NCI-H524 treated with DMSO at 0.1 percent for 48 hours (cell line): ENCODE results near the gene PXMP2.

ENCODE experiments used
- DNase-seq: peaks from one replicate; lab custom pipeline; 2025; lab: John Stamatoyannopoulos, UW

Gene PXMP2

DNA sequence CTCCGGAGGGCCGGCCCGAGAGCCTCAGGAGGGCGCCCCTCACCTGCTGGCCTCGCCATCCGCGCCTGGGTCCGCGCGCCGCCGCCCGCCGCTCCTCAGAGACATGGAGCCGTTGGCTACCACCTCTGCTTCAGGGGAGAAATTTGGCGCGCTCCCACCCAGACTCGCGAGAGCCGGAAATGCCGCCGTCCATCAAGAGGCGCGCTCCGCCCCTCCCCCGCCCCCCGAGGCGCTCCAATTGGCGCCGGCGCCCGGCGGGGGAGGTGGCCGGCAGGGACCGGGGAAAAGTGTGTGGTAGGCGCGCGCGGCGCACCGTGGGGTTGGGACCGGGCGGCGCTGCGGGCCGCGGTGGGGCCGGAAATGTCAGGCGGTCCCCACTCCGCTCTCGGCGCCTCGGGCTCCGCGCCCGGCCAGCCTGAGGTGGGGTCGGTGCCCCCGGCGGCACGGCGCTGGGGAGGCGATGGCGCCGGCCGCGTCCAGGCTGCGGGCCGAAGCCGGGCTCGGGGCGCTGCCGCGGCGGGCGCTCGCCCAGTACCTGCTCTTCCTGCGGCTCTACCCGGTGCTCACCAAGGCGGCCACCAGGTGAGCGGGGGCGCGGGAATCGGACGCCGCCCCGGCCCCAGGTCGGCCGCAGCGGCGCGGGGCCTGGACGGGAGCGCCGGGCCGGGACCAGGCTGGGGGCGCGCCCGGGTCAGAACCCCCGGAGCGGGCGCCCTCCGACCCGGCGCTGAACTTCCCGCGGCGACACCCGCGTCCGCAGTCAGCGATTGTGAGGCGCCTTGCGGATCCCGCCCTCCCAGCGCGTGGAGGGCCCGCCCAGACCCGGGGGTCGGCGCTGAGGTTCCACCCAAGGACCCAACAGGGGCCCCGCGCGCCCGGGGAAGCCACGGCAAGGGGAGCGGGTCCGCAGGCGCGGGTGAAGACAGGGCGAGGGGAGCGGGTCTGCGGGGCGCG, at the start of gene PXMP2, which contains the start of gene POLE:
Gene PXMP2 (plus strand): TSS at position 377 of the 954 bp plus-strand sequence. CDS start 84 bp downstream, at position 461.
Gene POLE (minus strand): TSS at position 132 of the 954 bp plus-strand sequence. CDS start 27 bp downstream, at position 105.
- DNase-seq: peak; percentile 31

- DNase-seq: no peak
These were observed 49.6 kb upstream of the PXMP2 start for GRCh38 chr12:132637811-132638210.

DNA sequence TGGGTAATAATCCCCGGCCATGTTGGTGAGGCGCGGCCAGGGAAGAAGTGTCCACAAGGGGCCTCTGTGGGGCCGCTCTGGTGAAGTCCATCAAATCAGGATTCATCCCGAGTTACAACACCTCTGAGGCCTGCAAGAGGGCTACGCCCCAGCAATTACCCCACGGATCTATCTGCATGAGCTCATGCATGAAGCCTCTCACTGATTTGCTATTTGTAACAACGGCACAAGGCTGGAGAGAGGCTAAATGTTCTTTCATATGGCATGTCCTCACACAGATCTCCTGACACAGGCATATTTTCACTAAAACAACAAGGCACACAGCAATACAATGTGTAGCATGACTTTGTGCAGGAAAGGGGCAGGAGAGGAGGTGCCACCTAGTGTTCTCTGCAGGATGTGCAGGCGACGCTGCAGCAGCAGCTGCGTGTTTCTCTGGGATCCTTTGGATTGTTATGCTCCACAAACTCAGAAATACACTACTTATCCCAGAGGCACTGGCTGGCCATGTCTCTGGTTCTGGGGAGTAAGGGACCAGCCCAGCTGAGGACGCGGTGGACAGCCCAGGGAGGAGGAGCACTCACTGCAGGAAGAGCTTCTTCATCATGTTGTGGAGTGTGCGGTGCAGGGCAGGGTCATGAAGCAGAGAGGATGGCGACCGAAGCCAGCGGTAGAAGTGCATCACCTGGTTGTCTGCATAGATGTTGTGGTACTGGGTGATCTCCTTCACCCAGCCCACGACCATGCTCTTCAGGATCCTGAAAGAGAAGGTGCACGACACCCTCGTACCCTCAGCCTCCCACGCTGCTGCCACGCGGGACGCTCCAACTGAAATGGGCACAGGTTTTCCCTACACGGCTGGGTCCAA, 48.6 kb upstream of the PXMP2 start:
- no peak for DNase-seq

DNA sequence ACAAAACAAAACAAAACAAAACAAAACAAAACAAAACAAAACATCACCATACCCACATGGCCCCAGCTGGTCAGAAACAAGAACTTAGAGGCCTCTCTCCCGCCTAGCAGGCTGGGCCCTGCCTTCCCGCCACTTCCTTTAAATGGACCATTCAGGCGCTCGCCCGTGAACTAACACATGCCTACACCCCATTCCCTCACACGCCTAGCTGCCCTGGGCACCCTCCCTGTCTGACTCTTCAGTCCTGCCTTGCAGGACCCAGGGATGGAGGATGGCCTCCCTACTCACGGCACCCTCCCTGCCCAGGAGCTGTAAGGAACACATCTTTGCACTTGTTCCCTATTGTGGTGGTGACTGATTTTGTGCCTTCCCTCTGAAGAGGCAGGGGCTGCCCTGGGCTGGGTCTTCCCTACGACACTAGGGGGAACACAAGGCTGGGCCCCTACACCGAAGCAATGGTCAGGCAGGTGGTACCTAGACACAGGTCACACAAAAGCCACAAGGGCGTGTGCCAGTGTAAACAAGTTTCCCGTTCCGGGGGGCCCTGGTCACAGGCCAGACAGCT, 47.3 kb upstream of the PXMP2 start:
- no peak for DNase-seq

DNA sequence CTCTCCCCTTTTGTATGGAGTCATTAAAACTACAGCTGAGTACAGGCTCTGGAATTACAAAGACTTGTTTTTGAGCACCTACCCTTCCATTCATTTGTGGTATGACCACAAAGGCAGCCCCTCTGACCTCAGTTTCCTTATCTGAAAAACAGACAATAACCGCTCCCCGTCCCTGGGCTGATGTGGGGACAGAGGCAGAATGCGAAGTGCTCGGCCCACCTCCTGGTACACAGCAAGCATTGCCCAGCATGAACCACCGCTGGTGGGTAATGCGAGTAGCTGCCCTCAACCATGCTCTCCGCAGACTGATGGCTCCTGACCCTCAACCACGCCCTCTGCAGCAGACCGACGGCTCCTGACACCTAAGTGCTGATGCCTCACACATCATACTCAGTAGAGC, 46.5 kb upstream of the PXMP2 start:
- DNase-seq: no peak

DNA sequence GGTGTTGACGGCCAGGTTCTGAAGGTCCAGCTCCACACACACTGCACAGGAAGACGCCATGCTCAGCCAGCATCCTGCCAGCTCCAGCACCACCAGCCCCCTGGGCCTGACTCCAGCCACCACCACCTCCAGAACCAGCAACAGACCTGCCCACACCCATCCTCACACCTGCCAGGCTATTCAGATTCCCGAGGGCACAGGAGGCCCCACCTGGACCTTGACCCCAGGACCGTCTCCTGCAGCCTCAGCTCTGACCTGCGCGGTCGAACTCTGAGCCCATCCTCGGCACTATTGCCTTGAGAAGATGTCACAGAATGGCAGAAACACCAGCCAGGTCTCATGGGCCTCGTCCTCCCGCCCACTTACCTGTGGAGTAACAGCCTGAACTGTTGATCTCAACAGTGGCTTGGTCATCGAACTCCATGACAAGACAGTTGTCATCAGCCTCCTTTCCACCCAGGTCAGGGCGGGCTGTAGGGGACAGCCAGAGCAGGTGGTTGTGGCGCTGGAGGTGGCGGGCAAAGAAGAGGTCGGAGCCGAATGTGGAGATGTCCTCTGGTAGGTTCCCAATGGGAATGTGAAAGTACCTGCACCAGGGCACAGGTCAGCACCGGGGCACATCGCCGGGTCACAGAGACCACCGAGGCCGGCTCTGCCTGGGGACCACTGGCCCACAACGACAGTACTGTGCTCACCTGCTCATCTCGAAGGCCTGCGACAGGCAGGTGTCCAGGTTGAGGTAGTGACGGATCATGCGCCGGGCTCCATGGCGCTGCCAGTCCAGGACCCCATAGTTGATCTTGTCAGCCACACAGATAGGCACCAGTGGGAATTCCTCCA, 45.4 kb upstream of the PXMP2 start:
- no peak for DNase-seq

GRCh38 chr12:132642846-132643835, 44.2 kb upstream of the PXMP2 start:
- DNase-seq: no peak

- no peak for DNase-seq
These were observed 40.5 kb upstream of the PXMP2 start for GRCh38 chr12:132646850-132647249.

- DNase-seq: no peak
These were observed 39.5 kb upstream of the PXMP2 start for GRCh38 chr12:132647858-132648257.

- no peak for DNase-seq
These were observed 38.7 kb upstream of the PXMP2 start for GRCh38 chr12:132648616-132649225.

DNA sequence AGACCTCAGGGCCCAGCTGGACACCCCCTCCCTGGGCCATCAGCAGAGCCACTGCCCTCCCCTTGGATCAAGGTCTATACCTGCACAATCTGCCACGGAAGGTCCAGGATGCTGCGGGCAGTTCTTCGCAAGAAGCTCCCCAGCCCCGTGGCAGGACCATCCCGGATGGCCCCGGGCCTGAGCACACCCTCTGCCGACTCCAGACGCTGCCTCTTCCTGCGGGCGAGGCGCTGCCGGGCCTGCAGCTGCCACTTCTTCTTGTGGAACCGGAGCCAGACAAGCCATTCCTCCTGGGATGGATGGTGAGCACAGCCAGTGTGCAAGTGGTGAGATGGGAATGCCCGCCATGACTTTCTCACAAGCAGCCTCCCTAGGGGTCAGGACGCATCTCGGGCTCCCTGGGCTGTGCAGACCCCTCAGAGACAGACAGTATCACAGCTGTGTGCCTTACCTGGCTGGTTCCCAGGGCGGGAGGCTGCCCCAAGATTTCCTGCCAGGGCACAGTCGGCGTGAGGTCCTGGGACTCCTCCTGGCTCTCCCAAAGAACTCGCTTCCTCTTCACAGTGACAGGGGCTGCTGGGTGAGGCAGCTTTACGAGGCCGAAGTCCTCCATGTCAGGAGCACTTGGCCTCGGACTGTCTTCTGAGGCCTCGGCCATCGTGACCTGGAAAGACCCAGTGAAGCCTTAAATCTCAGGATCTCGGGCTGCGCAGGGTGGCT, 38.0 kb upstream of the PXMP2 start:
- no peak for DNase-seq

- DNase-seq: no peak
These were observed 35.8 kb upstream of the PXMP2 start for GRCh38 chr12:132651444-132652100.

DNA sequence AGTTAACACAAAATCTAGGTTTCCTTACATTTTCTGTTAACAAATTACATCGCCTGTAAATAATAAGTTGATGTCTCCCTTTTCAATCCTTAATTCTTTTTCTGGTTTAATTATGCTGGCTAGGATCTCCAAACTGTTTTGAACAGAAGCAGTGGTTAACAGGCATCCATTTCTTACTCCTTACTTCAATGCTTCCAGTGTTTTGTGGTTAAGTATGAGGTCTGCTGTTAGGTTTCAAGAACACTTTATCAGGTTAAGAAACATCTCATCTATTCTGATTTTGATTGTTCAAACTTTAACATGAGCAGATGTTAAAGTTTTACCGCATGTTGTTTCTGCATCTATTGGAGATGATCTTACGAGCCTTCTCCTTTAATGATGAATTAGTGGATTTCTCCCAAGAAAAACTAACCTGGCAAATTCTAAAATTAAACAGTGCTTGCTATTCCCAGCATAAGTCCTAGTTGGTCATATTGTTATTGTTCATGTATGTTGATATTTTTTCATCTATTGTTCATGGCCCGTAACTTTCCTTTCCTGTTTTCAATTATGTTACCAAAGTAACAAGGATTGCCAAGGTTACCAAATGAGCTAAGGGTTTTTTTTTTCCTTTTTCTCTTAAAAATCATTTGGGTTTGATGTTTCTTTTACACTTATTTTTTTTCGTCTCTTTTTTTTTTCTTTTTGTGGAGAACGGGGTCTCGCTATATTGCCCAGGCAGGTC, 33.7 kb upstream of the PXMP2 start:
- no peak for DNase-seq

GRCh38 chr12:132657004-132657727, 30.2 kb upstream of the PXMP2 start:
- no peak for DNase-seq

DNA sequence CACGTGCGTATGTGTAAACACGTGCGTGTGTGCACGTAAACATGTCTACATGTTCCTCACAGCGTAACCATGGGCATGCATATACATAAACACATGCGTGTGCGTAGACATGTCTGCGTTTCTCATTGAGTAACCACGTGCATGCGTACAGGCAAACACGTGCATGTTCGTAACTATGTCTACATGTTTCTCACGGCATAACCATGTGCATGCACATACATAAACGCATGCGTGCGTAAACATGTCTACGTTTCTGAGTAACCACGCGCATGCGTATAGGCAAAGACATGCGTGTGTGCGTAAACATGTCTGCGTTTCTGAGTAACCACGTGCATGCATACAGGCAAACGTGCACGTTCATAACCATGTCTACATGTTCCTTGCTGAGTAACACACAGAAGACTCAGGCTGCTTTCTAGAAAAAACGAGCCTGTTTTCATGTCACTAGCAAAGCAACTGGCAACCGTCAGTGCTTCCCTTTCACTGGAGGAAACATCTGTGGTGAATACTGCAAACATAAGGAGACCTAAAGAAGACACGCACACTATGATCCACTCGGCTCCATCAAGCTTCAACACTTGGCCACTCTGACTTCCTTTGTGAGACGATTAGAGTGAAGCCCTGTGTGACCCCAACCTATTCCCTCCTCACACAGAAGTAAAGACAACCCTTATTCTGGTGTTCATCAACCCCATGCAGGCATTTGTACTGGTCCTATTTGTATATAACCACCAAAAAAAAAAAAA, 29.1 kb upstream of the PXMP2 start:
- DNase-seq: no peak

- DNase-seq: no peak
These were observed 28.2 kb upstream of the PXMP2 start for GRCh38 chr12:132659146-132659545.
